BLaER1 treated with 17β-estradiol and CSF1 and Interleukin-3, amounts not matched to agents 10 nM and 100 nM (cell line): Measurements from ENCODE around the gene MRPL42.

ENCODE experiments used
- H3K27ac ChIP-seq, 11 experiments: shearing (Covaris generic); formaldehyde crosslinking; 2 replicates each; pipeline ENCODE4 v1.8.1; 2022
- H3K27me3 ChIP-seq, 11 experiments: shearing (Covaris generic); formaldehyde crosslinking; 2 replicates each; pipeline ENCODE4 v1.8.1; 2022
- H3K36me3 ChIP-seq, 11 experiments: shearing (Covaris generic); formaldehyde crosslinking; 2 replicates each; pipeline ENCODE4 v1.8.1; 2022
- H3K4me1 ChIP-seq, 10 experiments: shearing (Covaris generic); formaldehyde crosslinking; 2 replicates each; pipeline ENCODE4 v1.8.1; 2022
- H3K4me2 ChIP-seq, 11 experiments: shearing (Covaris generic); formaldehyde crosslinking; 2 replicates each; pipeline ENCODE4 v1.8.1; 2022
- H3K4me3 ChIP-seq, 10 experiments: shearing (Covaris generic); formaldehyde crosslinking; 2 replicates each; pipeline ENCODE4 v1.8.1; 2022
- H3K9ac ChIP-seq, 11 experiments: shearing (Covaris generic); formaldehyde crosslinking; 2 replicates each; pipeline ENCODE4 v1.8.1; 2022
- H3K9me3 ChIP-seq, 11 experiments: shearing (Covaris generic); formaldehyde crosslinking; replicated peaks in 1 of 11; 2 replicates each; pipeline ENCODE4 v1.8.1; 2022
- H4K20me1 ChIP-seq, 11 experiments: shearing (Covaris generic); formaldehyde crosslinking; 2 replicates each; pipeline ENCODE4 v1.8.1; 2022
- Cebpa-rat ChIP-seq, 11 experiments: shearing (Covaris generic); IDR thresholded peaks; 2 replicates each; pipeline ENCODE4 v1.8.1; 2022

Gene MRPL42

DNA sequence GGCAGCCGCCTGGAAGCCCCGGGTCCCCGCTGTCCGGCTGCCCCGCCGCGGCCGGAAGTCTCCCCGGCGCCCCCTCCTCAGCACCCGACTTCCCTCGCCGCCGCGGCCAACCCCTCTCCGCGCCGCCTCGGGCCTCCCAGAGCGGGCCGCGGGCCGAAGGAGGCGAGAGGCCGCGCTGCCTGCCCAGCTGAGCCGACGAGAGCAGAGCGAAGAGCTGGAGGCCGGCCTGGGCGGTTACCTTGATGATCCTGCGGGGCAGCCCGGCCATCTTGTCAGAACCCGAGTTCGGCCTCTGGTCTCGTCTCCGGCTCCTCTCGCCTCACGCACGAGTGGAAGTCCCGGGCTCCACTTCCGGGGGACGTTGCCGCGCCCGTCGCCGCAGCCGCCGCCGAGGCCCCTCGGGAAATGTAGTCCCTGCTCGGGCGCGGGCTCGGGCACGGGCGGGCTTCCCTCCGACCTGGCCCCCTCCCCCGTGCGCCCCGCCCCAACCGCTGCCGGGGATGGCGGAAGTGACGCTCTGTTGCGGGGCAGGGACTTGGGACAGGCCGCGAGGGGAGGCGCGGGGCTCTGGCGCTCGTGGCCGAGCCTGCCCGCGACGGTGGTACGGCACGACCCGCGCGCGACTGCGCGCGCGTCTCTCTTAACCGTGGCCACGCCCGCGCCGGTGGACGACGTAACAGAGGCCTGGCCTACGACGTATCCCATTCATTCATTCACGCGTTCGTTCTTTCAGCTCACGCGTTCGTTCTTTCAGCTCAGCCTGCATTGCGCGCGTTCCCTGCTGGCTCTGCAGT, 25.5 kb upstream of the MRPL42 start, which contains the start of gene UBE2N:
Gene UBE2N (minus strand): TSS at position 331 of the 794 bp plus-strand sequence. CDS start 63 bp downstream, at position 268.
- Histone ChIP-seq H3K9me3 (no peaks in the 10 kb centered on the region), H3K27ac (peak within 1 kb of the TSS; percentile 96 to 100 (median 99)), H3K4me2 (peak within 1 kb of the TSS; percentile 83 to 98 (median 91)), H3K36me3 (peaks cover 0 to 8% (median 0%) of the 10 kb centered on the region in 11 experiments; a peak in 4 of 22 replicates), H4K20me1 (peaks cover 41 to 49% (median 47%) of the 10 kb centered on the region in 11 experiments), H3K4me3 (peak within 1 kb of the TSS; percentile 91 to 100 (median 97)), H3K9ac (peak within 1 kb of the TSS; percentile 95 to 100 (median 99)), H3K27me3 (no peaks in the 10 kb centered on the region), H3K4me1 (peaks cover 39 to 47% (median 46%) of the 10 kb centered on the region in 10 experiments)
- no peak for TF ChIP-seq Cebpa-rat (IDR thresholded peaks at IDR 0.05)

DNA sequence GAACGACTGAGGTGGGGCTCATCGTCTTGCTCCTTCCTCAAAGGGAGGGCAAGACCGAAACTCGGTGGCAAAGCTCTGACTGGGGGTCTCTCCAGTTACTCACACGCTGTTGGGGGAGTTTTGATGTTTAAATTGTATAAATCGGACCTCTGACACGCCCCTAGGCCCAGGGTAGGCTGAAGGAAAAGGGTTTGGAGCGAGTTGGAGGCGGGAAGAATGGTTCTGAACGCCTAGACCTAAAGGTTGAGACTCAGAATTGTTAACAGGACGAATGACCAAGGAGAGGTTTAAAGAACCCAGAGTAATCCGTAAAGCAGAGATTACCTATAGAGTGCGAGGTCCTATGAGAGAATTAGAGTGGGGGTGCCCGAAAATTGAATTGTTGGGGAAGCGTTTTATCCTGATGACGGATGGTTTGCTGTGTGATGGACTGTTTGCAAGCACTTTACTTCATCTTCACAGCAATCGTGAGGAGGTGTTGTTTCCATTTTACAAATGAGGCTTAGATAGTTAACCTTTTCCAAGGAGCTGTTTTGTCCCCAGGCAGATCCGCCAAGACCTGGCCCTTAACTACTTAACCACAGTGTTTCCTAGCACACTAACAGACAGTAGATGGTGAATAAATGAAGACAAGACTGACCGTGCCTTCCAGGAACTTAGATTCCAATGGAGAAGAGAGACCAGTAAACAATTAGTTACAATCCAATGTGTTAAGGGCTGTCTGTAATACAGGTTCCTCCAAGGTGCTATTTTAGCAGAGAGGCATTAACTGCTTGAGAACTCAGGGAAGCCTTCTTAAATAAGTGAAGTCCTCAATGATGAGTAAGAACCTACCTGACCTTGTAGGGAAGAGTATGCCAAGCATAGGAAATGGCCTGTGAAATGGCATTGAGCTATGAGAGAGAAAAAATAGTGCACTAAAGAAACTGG, 24.6 kb upstream of the MRPL42 start:
- TF ChIP-seq Cebpa-rat (IDR thresholded peaks at IDR 0.05), result no peak
- Histone ChIP-seq H3K4me1 (peaks cover 30 to 40% (median 38%) of the 10 kb centered on the region in 10 experiments), H3K4me2 (peak overlapping the region; percentile 77 to 98 (median 90)), H3K9ac (peak overlapping the region; percentile 95 to 100 (median 99)), H3K4me3 (peak overlapping the region; percentile 91 to 100 (median 97)), H3K9me3 (no peaks in the 10 kb centered on the region), H3K27ac (peak overlapping the region; percentile 96 to 100 (median 99)), H3K27me3 (no peaks in the 10 kb centered on the region), H3K36me3 (peaks cover 0 to 5% (median 0%) of the 10 kb centered on the region in 11 experiments; a peak in 3 of 22 replicates), H4K20me1 (peaks cover 32 to 40% (median 38%) of the 10 kb centered on the region in 11 experiments)

- Histone ChIP-seq H3K36me3 (peaks cover 0 to 5% (median 0%) of the 10 kb centered on the region in 11 experiments; a peak in 1 of 22 replicates), H4K20me1 (peaks cover 23 to 31% (median 29%) of the 10 kb centered on the region in 11 experiments; a peak in 21 of 22 replicates), H3K4me2 (peak overlapping the region in 7 of 11 experiments; percentile 77 to 98 (median 93); a peak in 10 of 22 replicates), H3K4me3 (no peak overlapping the region), H3K9me3 (no peaks in the 10 kb centered on the region), H3K4me1 (peaks cover 25 to 41% (median 32%) of the 10 kb centered on the region in 10 experiments), H3K9ac (no peak overlapping the region), H3K27ac (no peak overlapping the region), H3K27me3 (no peaks in the 10 kb centered on the region)
- no peak for TF ChIP-seq Cebpa-rat (IDR thresholded peaks at IDR 0.05)
Observed at GRCh38 chr12:93443576-93443975, 23.7 kb upstream of the MRPL42 start.

DNA sequence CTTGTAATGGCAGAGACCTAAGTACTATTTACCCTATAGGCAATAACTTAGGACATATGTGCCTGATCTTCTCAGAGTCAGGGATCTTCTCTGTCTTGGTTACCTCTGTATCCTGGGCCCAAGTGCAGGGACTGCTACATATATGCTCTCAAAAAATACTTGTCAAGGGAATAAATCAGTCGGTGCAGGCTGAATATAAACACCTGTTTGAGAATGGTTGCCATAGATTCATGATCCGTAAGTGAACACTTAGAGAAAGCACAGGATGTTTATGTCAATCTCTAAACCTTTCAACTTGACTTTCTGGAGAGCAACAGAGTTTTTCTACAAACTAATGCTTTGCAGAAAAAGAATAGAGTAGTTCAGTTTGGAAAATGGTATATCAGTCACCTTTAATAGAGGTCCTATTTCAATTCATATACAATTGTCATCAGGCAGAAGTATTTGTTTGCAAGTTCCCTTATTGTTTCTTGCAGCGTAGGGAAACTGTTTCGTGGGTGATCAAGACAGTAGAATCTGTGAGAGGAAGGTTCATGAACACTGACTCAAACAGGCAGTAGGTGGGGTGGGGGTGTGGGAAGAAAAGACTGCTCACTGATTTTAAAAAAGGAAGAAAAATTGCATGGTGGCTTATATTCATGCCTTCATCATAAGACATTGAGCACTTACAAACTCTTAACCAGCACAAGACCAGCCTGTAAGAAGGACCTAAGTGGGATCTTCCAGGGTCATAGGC, 19.6 kb upstream of the MRPL42 start:
- H3K36me3 ChIP-seq, result no peaks in the 10 kb centered on the region
- peaks cover 5 to 21% (median 9%) of the 10 kb centered on the region in 11 experiments; a peak in 14 of 22 replicates for H3K9me3 ChIP-seq
- no peak overlapping the region for H3K4me3 ChIP-seq
- H3K27me3 ChIP-seq, result no peaks in the 10 kb centered on the region
- H3K4me2 ChIP-seq, result peak overlapping the region in 3 of 11 experiments; percentile 18 to 53 (median 35); a peak in 6 of 22 replicates
- peaks cover 21 to 34% (median 24%) of the 10 kb centered on the region in 10 experiments for H3K4me1 ChIP-seq
- no peak overlapping the region for H3K27ac ChIP-seq
- no peaks in the 10 kb centered on the region for H4K20me1 ChIP-seq
- no peak overlapping the region for H3K9ac ChIP-seq
- TF ChIP-seq Cebpa-rat (IDR thresholded peaks at IDR 0.05), result no peak

- Histone ChIP-seq H3K4me2 (peak overlapping the region; percentile 18 to 71 (median 52); a peak in 19 of 22 replicates), H3K27me3 (no peaks in the 10 kb centered on the region)
Observed at GRCh38 chr12:93448796-93449195, 18.5 kb upstream of the MRPL42 start.

DNA sequence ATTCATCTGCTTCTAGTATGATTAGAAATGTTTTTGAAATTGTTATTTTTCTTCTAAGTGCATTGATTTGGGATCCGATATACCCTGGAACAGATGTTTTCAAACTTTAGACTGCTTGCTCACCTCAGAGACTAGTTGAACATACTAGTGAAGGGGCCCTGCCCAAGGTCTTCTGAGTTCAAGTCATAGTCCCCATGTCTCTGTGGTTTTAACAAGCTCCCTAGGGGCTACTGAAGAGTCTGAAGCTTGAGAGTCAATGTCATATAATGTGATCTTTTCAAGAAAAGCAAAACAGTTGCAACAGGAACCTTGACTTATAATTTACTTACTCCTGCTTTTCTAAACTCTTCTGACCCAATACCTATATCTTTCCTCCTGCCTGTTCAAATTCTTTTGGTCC, 18.0 kb upstream of the MRPL42 start:
- Histone ChIP-seq H3K27me3 (no peaks in the 10 kb centered on the region), H3K4me1 (peaks cover 15 to 24% (median 18%) of the 10 kb centered on the region in 10 experiments), H3K9me3 (peaks cover 5 to 21% (median 9%) of the 10 kb centered on the region in 11 experiments; a peak in 14 of 22 replicates), H3K4me3 (no peak overlapping the region), H3K36me3 (no peaks in the 10 kb centered on the region), H3K27ac (no peak overlapping the region), H3K4me2 (peak overlapping the region in 10 of 11 experiments; percentile 21 to 71 (median 54); a peak in 19 of 22 replicates), H3K9ac (0 out of 22 replicates have a peak overlapping the region, but pooled peaks of 1 of the 11 experiments have one; percentile 18), H4K20me1 (no peaks in the 10 kb centered on the region)
- no peak for TF ChIP-seq Cebpa-rat (IDR thresholded peaks at IDR 0.05)

More at GRCh38 chr12:93448796-93449195, 18.5 kb upstream of the MRPL42 start:
- Histone ChIP-seq H3K4me1 (peaks cover 15 to 24% (median 18%) of the 10 kb centered on the region in 10 experiments), H3K27ac (no peak overlapping the region), H4K20me1 (no peaks in the 10 kb centered on the region), H3K36me3 (no peaks in the 10 kb centered on the region), H3K9me3 (peaks cover 5 to 21% (median 9%) of the 10 kb centered on the region in 11 experiments; a peak in 14 of 22 replicates), H3K4me3 (no peak overlapping the region), H3K9ac (0 out of 22 replicates have a peak overlapping the region, but pooled peaks of 1 of the 11 experiments have one; percentile 18)
- TF ChIP-seq Cebpa-rat (IDR thresholded peaks at IDR 0.05), result no peak

- no peak for TF ChIP-seq Cebpa-rat (IDR thresholded peaks at IDR 0.05)
- Histone ChIP-seq H3K4me2 (no peak overlapping the region), H3K4me1 (peaks cover 15 to 24% (median 18%) of the 10 kb centered on the region in 10 experiments), H3K9ac (no peak overlapping the region), H3K36me3 (no peaks in the 10 kb centered on the region), H3K27ac (no peak overlapping the region), H3K4me3 (no peak overlapping the region), H3K27me3 (no peaks in the 10 kb centered on the region), H4K20me1 (no peaks in the 10 kb centered on the region), H3K9me3 (peaks cover 5 to 21% (median 9%) of the 10 kb centered on the region in 11 experiments; a peak in 14 of 22 replicates)
Observed at GRCh38 chr12:93451423-93452158, 15.7 kb upstream of the MRPL42 start.
